SU-DHL-6 (cell line): ENCODE data around the gene LBH.

ENCODE experiments used
- H2AFZ ChIP-seq: fragments of 200-600 bp; sonication (generic); 2 replicates; pipeline ENCODE4 v1.6.1; 2014; ENCODE audit warnings: low read depth, mild to moderate bottlenecking, moderate library complexity, mixed read lengths, antibody characterized with exemption, low read length; ENCODE audit not compliant: severe bottlenecking
- H3F3A ChIP-seq: fragments of 200-600 bp; shearing (Covaris generic); 2 replicates; pipeline ENCODE4 v1.6.0; 2016; ENCODE audit warnings: antibody characterized with exemption, mild to moderate bottlenecking; ENCODE audit not compliant: insufficient read depth
- H3K27ac ChIP-seq: fragments of 200-600 bp; sonication (generic); 2 replicates; pipeline ENCODE4 v1.5.1; 2016; ENCODE audit warnings: low read depth, mild to moderate bottlenecking, low read length, moderate library complexity, mixed read lengths
- H3K27me3 ChIP-seq: fragments of 200-600 bp; sonication (generic), shearing (Covaris generic); 2 replicates; pipeline ENCODE4 v1.6.0; 2014; ENCODE audit warnings: mild to moderate bottlenecking, low read length
- H3K36me3 ChIP-seq: fragments of 200-600 bp; sonication (generic); 2 replicates; pipeline ENCODE4 v1.6.1; 2014; ENCODE audit warnings: mild to moderate bottlenecking, low read length, mixed read lengths
- H3K4me2 ChIP-seq: fragments of 300-600, 200-600 bp; shearing (Covaris generic), sonication (generic); 2 replicates; pipeline ENCODE4 v1.6.0; 2014; ENCODE audit warnings: low read length, low read depth, mild to moderate bottlenecking; ENCODE audit not compliant: poor library complexity, severe bottlenecking
- H3K4me3 ChIP-seq: fragments of 200-600 bp; sonication (generic); 2 replicates; pipeline ENCODE4 v1.5.1; 2014; ENCODE audit warnings: antibody characterized with exemption, low read length, mild to moderate bottlenecking, mixed read lengths; ENCODE audit not compliant: insufficient read depth, poor library complexity, severe bottlenecking
- H3K79me2 ChIP-seq: fragments of 200-600 bp; sonication (generic); 2 replicates; pipeline ENCODE4 v1.6.1; 2014; ENCODE audit warnings: mild to moderate bottlenecking, low read length, moderate library complexity; ENCODE audit not compliant: insufficient read depth
- H3K9ac ChIP-seq: fragments of 200-600 bp; sonication (generic); 2 replicates; pipeline ENCODE4 v1.7.0; 2014; ENCODE audit warnings: mild to moderate bottlenecking, low read length
- H3K9me2 ChIP-seq: fragments of 200-600 bp; sonication (generic); replicated peaks from 2 replicates; pipeline ENCODE4 v1.6.1; 2014; ENCODE audit warnings: low read length; ENCODE audit not compliant: insufficient read depth
- H3K9me3 ChIP-seq: fragments of 200-600 bp; sonication (generic); 2 replicates; pipeline ENCODE4 v1.6.1; 2014; ENCODE audit warnings: low read length, mixed read lengths; ENCODE audit not compliant: insufficient read depth
- H4K20me1 ChIP-seq: fragments of 200-600 bp; sonication (generic); 2 replicates; pipeline ENCODE4 v1.6.1; 2014; ENCODE audit warnings: low read depth, mild to moderate bottlenecking, antibody characterized with exemption, low read length, moderate library complexity, mixed read lengths
- CTCF ChIP-seq: fragments of 200-600 bp; sonication (generic); IDR thresholded peaks from one replicate; pipeline ENCODE4 v1.5.1; 2017; ENCODE audit warnings: antibody characterized with exemption, mild to moderate bottlenecking, low read length, moderate library complexity; ENCODE audit not compliant: insufficient read depth, poor library complexity, severe bottlenecking
- EZH2phosphoT487 ChIP-seq: fragments of 200-600 bp; sonication (generic), shearing (Covaris generic); conservative IDR thresholded peaks from 2 replicates; pipeline ENCODE4 v1.6.1; 2018; ENCODE audit warnings: mild to moderate bottlenecking, antibody characterized with exemption, low read length, moderate library complexity, mixed read lengths

LBH gene

DNA sequence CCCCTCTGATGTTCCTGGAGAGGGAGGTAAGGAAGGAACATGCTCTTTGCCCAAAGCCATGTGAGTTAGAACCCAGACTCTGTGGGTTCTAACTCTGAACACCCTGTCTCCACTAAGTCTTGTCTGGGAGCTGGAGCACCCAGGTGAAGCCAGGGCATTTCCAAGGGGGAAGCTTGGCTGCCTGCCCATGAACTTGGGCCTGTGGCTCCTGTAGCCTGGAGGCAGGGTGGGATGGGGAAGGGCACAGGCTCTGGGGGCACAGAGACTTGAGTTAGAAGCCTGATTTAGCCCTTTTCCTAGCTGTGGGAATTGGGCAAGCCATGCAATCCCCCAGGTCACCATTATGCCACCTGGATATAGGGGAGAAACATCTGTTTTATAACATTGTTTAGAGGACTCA is 65.2 kb downstream of the LBH start:
- H3K27ac ChIP-seq = no peak overlapping the region
- no peaks in the 10 kb centered on the region for H3K9me3 ChIP-seq
- no peaks in the 10 kb centered on the region for H3K79me2 ChIP-seq
- H2AFZ ChIP-seq = no peak overlapping the region
- H3F3A ChIP-seq = no peaks in the 10 kb centered on the region
- no peaks in the 10 kb centered on the region for H3K27me3 ChIP-seq
- H3K4me2 ChIP-seq = no peak overlapping the region
- no peaks in the 10 kb centered on the region for H4K20me1 ChIP-seq
- no peak overlapping the region for H3K9ac ChIP-seq
- no peaks in the 10 kb centered on the region for H3K9me2 ChIP-seq
- H3K36me3 ChIP-seq = no peaks in the 10 kb centered on the region
- no peak overlapping the region for H3K4me3 ChIP-seq
- TF ChIP-seq EZH2phosphoT487 = no peak
- TF ChIP-seq CTCF = no peak

DNA sequence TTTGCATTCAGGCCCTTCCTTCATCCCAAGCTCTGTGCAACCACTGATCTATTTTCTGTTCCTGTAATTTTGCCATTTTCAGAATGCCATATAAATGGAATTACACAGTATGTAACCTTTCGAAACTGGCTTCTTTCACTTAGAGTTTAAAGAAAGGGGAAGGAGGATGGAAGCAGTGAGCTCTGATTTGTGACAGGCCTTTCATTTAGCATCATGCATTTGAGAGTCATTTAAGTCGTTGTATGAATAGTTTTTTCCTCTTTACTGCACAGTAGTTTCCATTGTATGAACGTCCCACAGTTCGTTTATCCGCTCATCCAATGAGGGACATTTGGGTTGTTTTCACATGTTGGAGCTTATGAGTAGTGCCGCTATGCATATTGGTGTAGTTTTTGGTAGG is 67.0 kb downstream of the LBH start:
- no peaks in the 10 kb centered on the region for H3K36me3 ChIP-seq
- TF ChIP-seq EZH2phosphoT487 (no peak), CTCF (no peak)
- H3K4me2 ChIP-seq = no peak overlapping the region
- H2AFZ ChIP-seq = no peak overlapping the region
- H3K9ac ChIP-seq = no peak overlapping the region
- H3F3A ChIP-seq = no peaks in the 10 kb centered on the region
- no peaks in the 10 kb centered on the region for H3K27me3 ChIP-seq
- H3K9me3 ChIP-seq = no peaks in the 10 kb centered on the region
- no peaks in the 10 kb centered on the region for H4K20me1 ChIP-seq
- H3K79me2 ChIP-seq = no peaks in the 10 kb centered on the region
- H3K4me3 ChIP-seq = no peak overlapping the region
- H3K9me2 ChIP-seq = no peaks in the 10 kb centered on the region
- no peak overlapping the region for H3K27ac ChIP-seq

DNA sequence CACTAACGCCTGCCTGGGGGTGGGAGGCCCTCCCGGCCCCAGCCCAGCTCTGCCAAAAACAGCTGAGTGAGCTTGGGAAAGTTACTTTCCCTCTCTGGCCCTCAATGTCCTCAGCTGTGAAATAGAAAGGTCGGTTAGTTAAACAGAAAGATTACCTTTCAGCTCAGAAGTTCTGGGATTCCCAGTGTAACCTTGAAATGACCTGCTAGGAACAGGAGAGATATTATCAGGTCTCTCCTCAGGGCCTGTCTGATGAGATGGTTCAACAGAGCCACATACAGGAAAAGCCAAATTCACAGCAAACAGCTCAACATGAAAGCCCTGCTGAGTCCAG is 68.8 kb downstream of the LBH start:
- no peaks in the 10 kb centered on the region for H3K9me2 ChIP-seq
- H3K4me3 ChIP-seq = no peak overlapping the region
- no peak overlapping the region for H2AFZ ChIP-seq
- H3K36me3 ChIP-seq = no peaks in the 10 kb centered on the region
- no peaks in the 10 kb centered on the region for H3K27me3 ChIP-seq
- no peaks in the 10 kb centered on the region for H3F3A ChIP-seq
- no peaks in the 10 kb centered on the region for H3K9me3 ChIP-seq
- no peaks in the 10 kb centered on the region for H4K20me1 ChIP-seq
- no peak overlapping the region for H3K4me2 ChIP-seq
- H3K9ac ChIP-seq = no peak overlapping the region
- H3K27ac ChIP-seq = no peak overlapping the region
- TF ChIP-seq EZH2phosphoT487 (no peak), CTCF (no peak)
- no peaks in the 10 kb centered on the region for H3K79me2 ChIP-seq
